H1 (cell line): ENCODE measurements around the gene TOMM40. TPM values are rescaled to one million over a fixed set of nuclear protein-coding genes. Genes with fewer than 3 reads are reported as not detected.

Experiments used
- CTCF ChIA-PET: fragments of 300-600 bp; sonication (Branson Sonifier 250); formaldehyde crosslinking; loops from one replicate; lab custom pipeline; 2021; ENCODE audit not compliant: partially characterized antibody; lab: Charles Lee
- POLR2A ChIA-PET: fragments of 300-600 bp; sonication (Branson Sonifier 250); formaldehyde crosslinking; loops from one replicate; lab custom pipeline; 2021; ENCODE audit warnings: inconsistent platforms; ENCODE audit not compliant: partially characterized antibody; lab: Charles Lee
- DNase-seq, 2 experiments: peaks; one replicate each; pipeline versions ENCODE4 v3.0.0 to v3.0.0-alpha.2; 2010 to 2022; ENCODE audit warnings: low spot score in 2 of 2, low read depth in 1 of 2, mixed read lengths in 1 of 2
- FAIRE-seq: peaks from 2 replicates; lab custom pipeline; 2011; peaks lifted over from hg19 to GRCh38; lab: Jason Lieb, UNC
- H2AFZ ChIP-seq: 2 replicates; pipeline ENCODE4 v1.8.1; 2012; ENCODE audit warnings: low read length, inconsistent platforms
- H2AK5ac ChIP-seq: 2 replicates; pipeline ENCODE4 v1.6.1; 2013; ENCODE audit warnings: low read depth, low read length
- H2BK120ac ChIP-seq: replicated peaks from 2 replicates; pipeline ENCODE3; 2013; ENCODE audit warnings: low read depth, low read length, inconsistent platforms
- H2BK12ac ChIP-seq: 2 replicates; pipeline ENCODE4 v1.6.1; 2013; ENCODE audit warnings: low read depth, low read length
- H2BK15ac ChIP-seq: 2 replicates; pipeline ENCODE4 v1.6.1; 2013; ENCODE audit warnings: low read length
- H2BK20ac ChIP-seq: 2 replicates; pipeline ENCODE4 v1.6.1; 2013; ENCODE audit warnings: low read length
- H2BK5ac ChIP-seq: 2 replicates; pipeline ENCODE4 v1.6.1; 2013; ENCODE audit warnings: low read depth, low read length
- H3K14ac ChIP-seq: 2 replicates; pipeline ENCODE4 v1.6.1; 2013; ENCODE audit warnings: inconsistent platforms; ENCODE audit not compliant: insufficient read length
- H3K18ac ChIP-seq: 2 replicates; pipeline ENCODE4 v1.6.1; 2013; ENCODE audit warnings: low read length; ENCODE audit errors: extremely low read depth
- H3K23ac ChIP-seq: 2 replicates; pipeline ENCODE4 v1.6.1; 2013; ENCODE audit warnings: inconsistent platforms; ENCODE audit not compliant: insufficient read length
- H3K23me2 ChIP-seq: 2 replicates; pipeline ENCODE4 v1.6.1; 2013; ENCODE audit warnings: low read depth, low read length
- H3K27ac ChIP-seq: 2 replicates; pipeline ENCODE4 v1.6.1; 2011; ENCODE audit warnings: low read depth, low read length, inconsistent platforms
- H3K27me3 ChIP-seq, 4 experiments: replicated peaks in 1 of 4; 1 replicate in 1 of 4; 2 replicates in 3 of 4; pipeline versions ENCODE4 v1.6.1 to v1.8.1; 2011 to 2013; ENCODE audit warnings: low read length in 3 of 4, mild to moderate bottlenecking in 3 of 4, inconsistent platforms in 2 of 4, mixed read lengths in 2 of 4, moderate library complexity in 1 of 4; ENCODE audit not compliant: control insufficient read depth in 3 of 4, insufficient read depth in 3 of 4; ENCODE audit errors: extremely low read depth in 1 of 4
- H3K36me3 ChIP-seq, 4 experiments: 2 replicates each; pipeline versions ENCODE4 v1.6.1 to v1.8.1; 2011 to 2013; ENCODE audit warnings: mild to moderate bottlenecking in 4 of 4, low read length in 3 of 4, moderate library complexity in 2 of 4, control low read depth in 1 of 4, inconsistent platforms in 1 of 4; ENCODE audit not compliant: insufficient read depth in 4 of 4, control insufficient read depth in 2 of 4
- H3K4ac ChIP-seq: replicated peaks from 2 replicates; pipeline ENCODE3; 2013; ENCODE audit warnings: low read length, low read depth, mixed read lengths, inconsistent platforms; ENCODE audit not compliant: insufficient read length
- H3K4me1 ChIP-seq, 4 experiments: replicated peaks in 1 of 4; 1 replicate in 1 of 4; 2 replicates in 3 of 4; pipeline versions ENCODE4 v1.6.1 to v1.8.1; 2011 to 2013; ENCODE audit warnings: low read length in 3 of 4, inconsistent platforms in 2 of 4, mixed read lengths in 1 of 4; ENCODE audit not compliant: insufficient read depth in 4 of 4, control insufficient read depth in 3 of 4
- H3K4me2 ChIP-seq, 2 experiments: 2 replicates each; pipeline versions ENCODE4 v1.6.1 to v1.8.1; 2011 to 2013; ENCODE audit warnings: low read depth in 2 of 2, low read length in 2 of 2, control low read depth in 1 of 2, inconsistent platforms in 1 of 2, mild to moderate bottlenecking in 1 of 2; ENCODE audit not compliant: insufficient read depth in 1 of 2
- H3K4me3 ChIP-seq, 4 experiments: fragments of 200-600, 300-600 bp in 1 of 4; sonication (generic), shearing (Covaris generic), sonication (Bioruptor Twin) in 1 of 4; 2 replicates each; pipeline versions ENCODE4 v1.5.1 to v1.8.1; 2011 to 2016; ENCODE audit warnings: low read length in 4 of 4, low read depth in 3 of 4, control low read depth in 2 of 4, inconsistent platforms in 2 of 4, mild to moderate bottlenecking in 2 of 4, mixed read lengths in 1 of 4, moderate library complexity in 1 of 4; ENCODE audit not compliant: insufficient read depth in 2 of 4; ENCODE audit errors: extremely low read depth in 1 of 4
- H3K56ac ChIP-seq: replicated peaks from 2 replicates; pipeline ENCODE3; 2013; ENCODE audit warnings: low read depth, mild to moderate bottlenecking, mixed read lengths, low read length, inconsistent platforms; ENCODE audit not compliant: insufficient read length
- H3K79me1 ChIP-seq: 2 replicates; pipeline ENCODE4 v1.6.1; 2013; ENCODE audit warnings: low read depth, low read length, control low read depth
- H3K79me2 ChIP-seq, 2 experiments: 2 replicates each; pipeline versions ENCODE4 v1.6.1 to v1.8.1; 2012 to 2013; ENCODE audit warnings: low read length in 2 of 2, mild to moderate bottlenecking in 2 of 2, inconsistent platforms in 1 of 2; ENCODE audit not compliant: insufficient read depth in 2 of 2, control insufficient read depth in 1 of 2
- H3K9ac ChIP-seq, 4 experiments: replicated peaks in 1 of 4; 1 replicate in 1 of 4; 2 replicates in 3 of 4; pipeline versions ENCODE4 v1.6.1 to v1.8.1; 2011 to 2013; ENCODE audit warnings: low read depth in 3 of 4, low read length in 3 of 4, control low read depth in 2 of 4, mild to moderate bottlenecking in 2 of 4, moderate library complexity in 2 of 4, inconsistent platforms in 1 of 4; ENCODE audit errors: extremely low read depth in 1 of 4
- H3K9me3 ChIP-seq, 2 experiments: 2 replicates each; pipeline versions ENCODE4 v1.6.1 to v1.8.1; 2012 to 2013; ENCODE audit warnings: mild to moderate bottlenecking in 2 of 2, moderate library complexity in 2 of 2, control low read depth in 1 of 2, inconsistent platforms in 1 of 2, low read depth in 1 of 2, low read length in 1 of 2, mixed read lengths in 1 of 2; ENCODE audit not compliant: insufficient read depth in 2 of 2
- H4K20me1 ChIP-seq, 2 experiments: replicated peaks in 1 of 2; 2 replicates each; pipeline versions ENCODE3 to v1.8.1; 2011 to 2013; ENCODE audit warnings: inconsistent platforms in 2 of 2, low read length in 2 of 2, mild to moderate bottlenecking in 1 of 2; ENCODE audit not compliant: insufficient read depth in 2 of 2, control insufficient read depth in 1 of 2
- H4K5ac ChIP-seq: 2 replicates; pipeline ENCODE4 v1.6.1; 2013; ENCODE audit warnings: low read length, low read depth, mixed read lengths, inconsistent platforms; ENCODE audit not compliant: insufficient read length
- H4K8ac ChIP-seq: 2 replicates; pipeline ENCODE4 v1.8.0; 2013; ENCODE audit warnings: mild to moderate bottlenecking, moderate library complexity, low read length, inconsistent platforms; ENCODE audit not compliant: insufficient read depth; ENCODE audit errors: extremely low read depth
- H4K91ac ChIP-seq: replicated peaks from 2 replicates; pipeline ENCODE3; 2013; ENCODE audit warnings: low read length, mixed read lengths, inconsistent platforms; ENCODE audit not compliant: insufficient read length
- ATF2 ChIP-seq: IDR thresholded peaks from 2 replicates; pipeline ENCODE4 v1.6.1; 2012; ENCODE audit warnings: low read length, inconsistent platforms
- BRCA1 ChIP-seq: IDR thresholded peaks from 2 replicates; pipeline ENCODE4 v1.6.1; 2012; ENCODE audit warnings: low read depth, low read length, improper control_type of control experiment
- CBX5 ChIP-seq: fragments of 300-800, 300-1000 bp; sonication (generic); IDR thresholded peaks from 2 replicates; pipeline ENCODE4 v1.7.1; 2016; ENCODE audit warnings: antibody characterized with exemption, low read length, low read depth
- EZH2 ChIP-seq: fragments of 200-600 bp; sonication (generic); IDR thresholded peaks from 2 replicates; pipeline ENCODE4 v1.7.1; 2012; ENCODE audit warnings: low read depth, mild to moderate bottlenecking, moderate library complexity, low read length, inconsistent platforms; ENCODE audit not compliant: severe bottlenecking
- RAD21 ChIP-seq, 2 experiments: IDR thresholded peaks in 1 of 2; conservative IDR thresholded peaks in 1 of 2; 2 replicates each; pipeline ENCODE4 v1.6.1; 2011; ENCODE audit warnings: low read depth in 2 of 2, low read length in 2 of 2, improper control_type of control experiment in 1 of 2, inconsistent platforms in 1 of 2, mild to moderate bottlenecking in 1 of 2, moderate library complexity in 1 of 2
- RXRA ChIP-seq: IDR thresholded peaks from 2 replicates; pipeline ENCODE4 v1.6.1; 2011; ENCODE audit warnings: low read depth, mild to moderate bottlenecking, low read length, moderate library complexity; ENCODE audit not compliant: insufficient read depth
- SAP30 ChIP-seq: fragments of 300-600 bp; sonication (generic); IDR thresholded peaks from 2 replicates; pipeline ENCODE4 v1.7.1; 2012; ENCODE audit warnings: low read length, moderate library complexity, mild to moderate bottlenecking, inconsistent platforms; ENCODE audit not compliant: insufficient read depth, insufficient replicate concordance
- SIRT6 ChIP-seq: IDR thresholded peaks from one replicate; pipeline ENCODE4 v1.7.1; 2012; ENCODE audit warnings: low read length, inconsistent platforms
- TCF12 ChIP-seq: IDR thresholded peaks from 2 replicates; pipeline ENCODE4 v1.6.1; 2011; ENCODE audit warnings: low read depth, mild to moderate bottlenecking, low read length
- TEAD4 ChIP-seq: IDR thresholded peaks from 2 replicates; pipeline ENCODE4 v1.6.1; 2012; ENCODE audit warnings: low read depth, low read length, inconsistent platforms, mixed read lengths
- WGBS, 2 experiments: shearing (Covaris generic) in 1 of 2; methylation state at CpG; one replicate each; pipeline versions ENCODE4 v1.1.6 to v1.1.7; 2013 to 2015; ENCODE audit warnings: low lambda C conversion rate in 2 of 2, mixed read lengths in 2 of 2, inconsistent platforms in 1 of 2, low coverage in 1 of 2, missing lambda C conversion rate in 1 of 2; ENCODE audit not compliant: insufficient replicate concordance in 2 of 2, insufficient coverage in 1 of 2, insufficient read length in 1 of 2; ENCODE audit errors: extremely low coverage in 1 of 2, missing lambda C conversion rate in 1 of 2; 5-methylcytosine and 5-hydroxymethylcytosine counted together
- polyA plus RNA-seq, 7 experiments: library from polyadenylated mRNA; depleted of rRNA in 3 of 7; stranded (reverse) in 5 of 7; unstranded in 2 of 7; fragments of >200 nt in 5 of 7; fragments of 200-250 nt in 2 of 7; gene quantifications; 1 replicate in 5 of 7; 2 replicates in 1 of 7; 4 replicates in 1 of 7; pipeline versions ENCODE4 v1.2.1 to v1.2.3, GENCODE V29; 2011 to 2013; ENCODE audit warnings: missing spikeins in 2 of 7, mixed read lengths in 2 of 7
- total RNA-seq: library from RNA; stranded (reverse); fragmentation: NEBNext Ultra II Directional; extraction: Animal tissue kit (Norgen Biotek cat#: 25700); gene quantifications from 2 replicates; pipeline ENCODE4 v1.2.1, GENCODE V29; 2021

Gene TOMM40
- total and polyA plus RNA-seq, 2 of the 8 experiments (the other 6 are each of a cell fraction or from before 2014, with no cell fraction given) = 154 to 179 TPM

- Histone ChIP-seq H3K9me3 (no peaks in the 10 kb centered on the region), H3K27me3 (no peaks in the 10 kb centered on the region), H3K27ac (no peak overlapping the region), H3K36me3 (no peaks in the 10 kb centered on the region), H2AFZ (no peak overlapping the region), H3K9ac (no peak overlapping the region), H3K23ac (no peak overlapping the region), H2BK20ac (no peak overlapping the region), H4K5ac (no peak overlapping the region), H3K23me2 (no peaks in the 10 kb centered on the region), H2BK15ac (no peak overlapping the region), H3K56ac (no peak overlapping the region), H3K4me1 (peaks cover 0 to under 1% (median 0%) of the 10 kb centered on the region in 4 experiments; a peak in 1 of 7 replicates), H3K4me2 (no peak overlapping the region), H3K14ac (no peak overlapping the region), H2BK5ac (no peak overlapping the region), H3K4ac (no peak overlapping the region), H4K91ac (no peak overlapping the region), H4K20me1 (no peaks in the 10 kb centered on the region), H3K18ac (no peak overlapping the region), H2BK12ac (no peak overlapping the region), H2BK120ac (no peak overlapping the region), H3K79me1 (no peaks in the 10 kb centered on the region), H3K79me2 (no peaks in the 10 kb centered on the region), H4K8ac (no peak overlapping the region), H2AK5ac (no peak overlapping the region), H3K4me3 (no peak overlapping the region)
- ChIA-PET POLR2A (interaction anchor here (2.0 kb wide), 1 partner anchor 26 kb away, joined by 4 read pairs; the partner anchor contains the start of gene APOE), CTCF (interaction anchor here (0.6 to 1.6 kb wide), 4 partner anchors 20 to 151 kb away, joined by 3 to 6 read pairs (median 3); no protein-coding TSS in a partner anchor)
- 87% methylated on average over 3 of the region's 4 CpGs; no CpG with 5 or more reads in 1 of the 2 experiments for WGBS, 2 experiments
- DNase-seq (no peak), FAIRE-seq (no peak)
- TF ChIP-seq BRCA1 = no peak
- no peak for TF ChIP-seq RXRA
- no peak for TF ChIP-seq ATF2
- TF ChIP-seq RAD21 (IDR thresholded peaks at IDR 0.05 in 1 of 2, conservative IDR thresholded peaks at IDR 0.05 in 1 of 2; ENCODE audit: low read depth in 2 of 2, low read length in 2 of 2) = no peak
- no peak for TF ChIP-seq TCF12
- TF ChIP-seq EZH2 = no peak
- TF ChIP-seq SIRT6 = no peak
- TF ChIP-seq CBX5 = no peak
- no peak for TF ChIP-seq TEAD4
- TF ChIP-seq SAP30 = no peak
Observed at GRCh38 chr19:44931541-44931940, 40.5 kb downstream of the TOMM40 start.
